HepG2 (cell line): ENCODE results near the gene MGAT5. TPM values are rescaled to one million over a fixed set of nuclear protein-coding genes. Genes with fewer than 3 reads are reported as not detected.

Experiments used
- ATAC-seq: fragments of 200-7000 bp; cut with Tn5 transposase; 3 replicates; pipeline ENCODE4 v1.9.1; 2020; ENCODE audit warnings: mild to moderate bottlenecking, moderate library complexity
- BruUV-seq: library from RNA; stranded (reverse); fragments of 400-500 nt; replicated peaks from 2 replicates; lab custom pipeline; 2021; lab: Mats Ljungman, UMichigan
- CTCF ChIA-PET: fragments of 300-600 bp; formaldehyde crosslinking; extraction: SDS; loops from one replicate; lab custom pipeline; 2021; ENCODE audit warnings: low total read pairs, inconsistent platforms, low intra/inter-chr PET ratio; lab: Yijun Ruan, JAX
- POLR2A ChIA-PET: fragments of 350-600 bp; sonication (Branson Sonifier 250); formaldehyde crosslinking; loops from one replicate; lab custom pipeline; 2020; ENCODE audit warnings: antibody characterized with exemption, inconsistent platforms; lab: Yijun Ruan, JAX
- DNase-seq: peaks from one replicate; pipeline ENCODE4 v3.0.0-alpha.2; 2015; ENCODE audit warnings: low spot score
- FAIRE-seq: peaks from 3 replicates; lab custom pipeline; 2011; peaks lifted over from hg19 to GRCh38; lab: Jason Lieb, UNC
- H2AFZ ChIP-seq: one replicate; pipeline ENCODE4 v1.6.1; 2011; ENCODE audit warnings: low read length, inconsistent platforms
- H3K27ac ChIP-seq: fragments of 300-600 bp; 3 replicates; pipeline ENCODE4 v1.8.0; 2011; ENCODE audit warnings: mixed run types, mild to moderate bottlenecking, mixed read lengths, low read length, inconsistent platforms; ENCODE audit not compliant: insufficient read depth; ENCODE audit errors: extremely low read length
- H3K27me3 ChIP-seq, 2 experiments: fragments of 200-600 bp in 1 of 2; 2 replicates in 1 of 2; 3 replicates in 1 of 2; pipeline versions ENCODE4 v1.6.0 to v1.8.0; 2011; ENCODE audit warnings: low read length in 2 of 2, mild to moderate bottlenecking in 2 of 2, moderate library complexity in 2 of 2, inconsistent platforms in 1 of 2; ENCODE audit not compliant: insufficient read depth in 2 of 2, control insufficient read depth in 1 of 2
- H3K36me3 ChIP-seq, 2 experiments: fragments of 200-600 bp in 1 of 2; replicated peaks in 1 of 2; 2 replicates in 1 of 2; 3 replicates in 1 of 2; pipeline versions ENCODE4 v1.5.1 to v1.8.0; 2011; ENCODE audit warnings: low read length in 2 of 2, inconsistent platforms in 1 of 2; ENCODE audit not compliant: insufficient read depth in 2 of 2, control insufficient read depth in 1 of 2
- H3K4me1 ChIP-seq: 2 replicates; pipeline ENCODE4 v1.5.1; 2012; ENCODE audit warnings: low read length, inconsistent platforms; ENCODE audit not compliant: insufficient read depth
- H3K4me2 ChIP-seq: 2 replicates; pipeline ENCODE4 v1.6.0; 2011; ENCODE audit warnings: low read depth, low read length, inconsistent platforms
- H3K4me3 ChIP-seq, 3 experiments: fragments of 200-600 bp in 1 of 3; sonication (generic), shearing (Covaris generic) in 1 of 3; replicated peaks in 1 of 3; 2 replicates each; pipeline ENCODE4 v1.5.1; 2011 to 2016; ENCODE audit warnings: low read length in 3 of 3, inconsistent platforms in 2 of 3, low read depth in 2 of 3, mild to moderate bottlenecking in 2 of 3, control low read depth in 1 of 3, mixed read lengths in 1 of 3; ENCODE audit not compliant: insufficient read depth in 1 of 3
- H3K79me2 ChIP-seq: one replicate; pipeline ENCODE4 v1.6.1; 2011; ENCODE audit warnings: low read length, inconsistent platforms; ENCODE audit not compliant: insufficient read depth
- H3K9ac ChIP-seq: 2 replicates; pipeline ENCODE4 v1.6.0; 2011; ENCODE audit warnings: mild to moderate bottlenecking, low read depth, low read length, inconsistent platforms; ENCODE audit not compliant: insufficient read depth
- H3K9me3 ChIP-seq: 2 replicates; pipeline ENCODE4 v1.5.1; 2012; ENCODE audit warnings: mild to moderate bottlenecking, low read length
- H4K20me1 ChIP-seq: 2 replicates; pipeline ENCODE4 v1.6.0; 2011; ENCODE audit warnings: inconsistent platforms, mild to moderate bottlenecking, low read length, moderate library complexity; ENCODE audit not compliant: insufficient read depth
- BORCS8-MEF2B ChIP-seq: sonication (generic); formaldehyde crosslinking; IDR thresholded peaks from 2 replicates; pipeline ENCODE4 v1.8.0; 2022; ENCODE audit warnings: mild to moderate bottlenecking, missing genetic modification reagents
- SMAD3 ChIP-seq: sonication (generic); formaldehyde crosslinking; IDR thresholded peaks from 2 replicates; pipeline ENCODE4 v1.4.0; 2020; ENCODE audit warnings: missing genetic modification reagents
- WGBS: methylation state at CpG from one replicate; pipeline ENCODE4 v1.1.6; 2017; ENCODE audit warnings: low lambda C conversion rate; 5-methylcytosine and 5-hydroxymethylcytosine counted together
- in situ Hi-C: cut with HindIII; loops from 2 replicates; pipeline ENCODE4 v1.10.0; 2017; ENCODE audit warnings: low pct_unique_long_range_greater_than_20kb; ENCODE audit not compliant: extremely low pct_ligation_motif_present
- intact Hi-C: fragments of 100-400 bp; cut with micrococcal nuclease; formaldehyde crosslinking; loops from one replicate; pipeline ENCODE4 v1.10.0; 2022; ENCODE audit not compliant: unreplicated experiment
- polyA plus RNA-seq, 8 experiments: library from polyadenylated mRNA; depleted of rRNA in 3 of 8; stranded (reverse) in 7 of 8; unstranded in 1 of 8; fragments of >200 nt; fragmentation: Illumina TruSeq in 4 of 8; extraction: Trizol in 4 of 8; gene quantifications; 2 replicates each; pipeline versions ENCODE4 v1.2.1 to v1.2.3, GENCODE V29; 2011 to 2016; ENCODE audit warnings: low read depth in 4 of 8, missing spikeins in 1 of 8, mixed read lengths in 1 of 8; ENCODE audit not compliant: insufficient read depth in 1 of 8
- total RNA-seq, 5 experiments: library from RNA; depleted of rRNA; stranded (reverse); fragments of >200 nt; fragmentation: Illumina TruSeq; extraction: Trizol; gene quantifications; 2 replicates each; pipeline ENCODE4 v1.2.3, GENCODE V29; 2016; ENCODE audit warnings: low read depth in 1 of 5
- TF ChIP-seq, protein P1 (sequence below), 2 experiments: fragments of 450-650 bp in 1 of 2; sonication (generic) in 1 of 2; formaldehyde crosslinking in 1 of 2; IDR thresholded peaks; 2 replicates each; pipeline versions ENCODE4 v1.6.1 to v1.8.0; 2016 to 2022; ENCODE audit warnings: antibody characterized with exemption in 1 of 2, mild to moderate bottlenecking in 1 of 2, missing genetic modification reagents in 1 of 2
- TF ChIP-seq, protein P2 (sequence below): sonication (generic); formaldehyde crosslinking; IDR thresholded peaks from 2 replicates; pipeline ENCODE4 v1.9.0; 2021; ENCODE audit warnings: missing genetic modification reagents, borderline replicate concordance

MGAT5 gene
- total and polyA plus RNA-seq, 2 of the 13 experiments (the other 11 are each of a cell fraction or from before 2014, with no cell fraction given): 33.1 to 60.2 TPM

DNA sequence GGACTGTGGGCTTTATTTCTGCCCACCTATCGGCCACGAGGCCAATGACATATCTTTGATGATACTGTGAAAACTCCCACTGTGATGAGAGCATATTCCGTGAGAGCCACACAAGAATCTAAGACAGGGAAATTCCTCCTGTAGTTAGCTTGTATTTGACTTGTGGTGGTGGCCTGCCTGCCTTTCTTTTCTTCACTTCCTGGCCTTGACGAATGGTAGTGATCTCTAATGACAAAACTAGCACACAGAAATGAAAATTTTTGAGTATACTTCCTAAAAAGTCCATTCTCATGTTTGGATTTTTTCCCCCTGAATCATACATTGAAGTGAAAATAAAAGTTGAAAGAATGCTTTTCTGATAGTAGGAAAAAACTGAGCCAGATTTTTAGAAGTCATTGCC lies 94.4 kb downstream of the MGAT5 start:
- H3K36me3 ChIP-seq: peaks cover 10 to 45% of the 10 kb centered on the region in 2 experiments
- no peak overlapping the region for H3K4me2 ChIP-seq
- ATAC-seq (no peak), FAIRE-seq (no peak), DNase-seq (no peak)
- H3K79me2 ChIP-seq: no peaks in the 10 kb centered on the region
- H3K4me1 ChIP-seq: no peaks in the 10 kb centered on the region
- no peak overlapping the region for H2AFZ ChIP-seq
- 99% methylated on average over 4 of the region's 4 CpGs for WGBS
- H3K9me3 ChIP-seq: no peaks in the 10 kb centered on the region
- H3K27ac ChIP-seq: no peak overlapping the region
- no peak overlapping the region for H3K4me3 ChIP-seq
- ChIA-PET CTCF (no interaction called here), POLR2A (interaction anchor here (1.3 kb wide), 1 partner anchor 11 kb away, joined by 3 read pairs; no protein-coding TSS in a partner anchor)
- intact Hi-C loops (no loop called here), in situ Hi-C loops (no loop called here)
- no peaks in the 10 kb centered on the region for H3K27me3 ChIP-seq
- TF ChIP-seq BORCS8-MEF2B (CRISPR knock-in tag): no peak
- no peak for TF ChIP-seq SMAD3 (CRISPR knock-in tag)
- TF ChIP-seq, protein P1, sequence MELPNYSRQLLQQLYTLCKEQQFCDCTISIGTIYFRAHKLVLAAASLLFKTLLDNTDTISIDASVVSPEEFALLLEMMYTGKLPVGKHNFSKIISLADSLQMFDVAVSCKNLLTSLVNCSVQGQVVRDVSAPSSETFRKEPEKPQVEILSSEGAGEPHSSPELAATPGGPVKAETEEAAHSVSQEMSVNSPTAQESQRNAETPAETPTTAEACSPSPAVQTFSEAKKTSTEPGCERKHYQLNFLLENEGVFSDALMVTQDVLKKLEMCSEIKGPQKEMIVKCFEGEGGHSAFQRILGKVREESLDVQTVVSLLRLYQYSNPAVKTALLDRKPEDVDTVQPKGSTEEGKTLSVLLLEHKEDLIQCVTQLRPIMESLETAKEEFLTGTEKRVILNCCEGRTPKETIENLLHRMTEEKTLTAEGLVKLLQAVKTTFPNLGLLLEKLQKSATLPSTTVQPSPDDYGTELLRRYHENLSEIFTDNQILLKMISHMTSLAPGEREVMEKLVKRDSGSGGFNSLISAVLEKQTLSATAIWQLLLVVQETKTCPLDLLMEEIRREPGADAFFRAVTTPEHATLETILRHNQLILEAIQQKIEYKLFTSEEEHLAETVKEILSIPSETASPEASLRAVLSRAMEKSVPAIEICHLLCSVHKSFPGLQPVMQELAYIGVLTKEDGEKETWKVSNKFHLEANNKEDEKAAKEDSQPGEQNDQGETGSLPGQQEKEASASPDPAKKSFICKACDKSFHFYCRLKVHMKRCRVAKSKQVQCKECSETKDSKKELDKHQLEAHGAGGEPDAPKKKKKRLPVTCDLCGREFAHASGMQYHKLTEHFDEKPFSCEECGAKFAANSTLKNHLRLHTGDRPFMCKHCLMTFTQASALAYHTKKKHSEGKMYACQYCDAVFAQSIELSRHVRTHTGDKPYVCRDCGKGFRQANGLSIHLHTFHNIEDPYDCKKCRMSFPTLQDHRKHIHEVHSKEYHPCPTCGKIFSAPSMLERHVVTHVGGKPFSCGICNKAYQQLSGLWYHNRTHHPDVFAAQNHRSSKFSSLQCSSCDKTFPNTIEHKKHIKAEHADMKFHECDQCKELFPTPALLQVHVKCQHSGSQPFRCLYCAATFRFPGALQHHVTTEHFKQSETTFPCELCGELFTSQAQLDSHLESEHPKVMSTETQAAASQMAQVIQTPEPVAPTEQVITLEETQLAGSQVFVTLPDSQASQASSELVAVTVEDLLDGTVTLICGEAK (IDR thresholded peaks at IDR 0.05): no peak
- TF ChIP-seq, protein P1 (CRISPR knock-in tag; IDR thresholded peaks at IDR 0.05): no peak
- TF ChIP-seq, protein P2, sequence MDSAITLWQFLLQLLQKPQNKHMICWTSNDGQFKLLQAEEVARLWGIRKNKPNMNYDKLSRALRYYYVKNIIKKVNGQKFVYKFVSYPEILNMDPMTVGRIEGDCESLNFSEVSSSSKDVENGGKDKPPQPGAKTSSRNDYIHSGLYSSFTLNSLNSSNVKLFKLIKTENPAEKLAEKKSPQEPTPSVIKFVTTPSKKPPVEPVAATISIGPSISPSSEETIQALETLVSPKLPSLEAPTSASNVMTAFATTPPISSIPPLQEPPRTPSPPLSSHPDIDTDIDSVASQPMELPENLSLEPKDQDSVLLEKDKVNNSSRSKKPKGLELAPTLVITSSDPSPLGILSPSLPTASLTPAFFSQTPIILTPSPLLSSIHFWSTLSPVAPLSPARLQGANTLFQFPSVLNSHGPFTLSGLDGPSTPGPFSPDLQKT (CRISPR knock-in tag): no peak
- BruUV-seq: no TSS peak
- H3K9ac ChIP-seq: no peak overlapping the region
- H4K20me1 ChIP-seq: no peaks in the 10 kb centered on the region
